WI38 (cell line): ENCODE results near the gene ATXN10.
"Not testable (repeated sequence)": the region's sequence is repeated elsewhere in the genome, so short reads cannot be mapped to it uniquely, and the experiment has no call there.

Experiments used
- H3K4me3 ChIP-seq: 2 replicates; pipeline ENCODE4 v1.5.1; 2011; ENCODE audit warnings: low read depth, mild to moderate bottlenecking, control low read depth, low read length
- CTCF ChIP-seq: IDR thresholded peaks from 2 replicates; pipeline ENCODE4 v1.5.1; 2012; ENCODE audit warnings: low read depth, mild to moderate bottlenecking, control low read depth, low read length

Gene ATXN10

GRCh38 chr22:45671783-45672563 lies at the start of gene ATXN10:
TSS of gene ATXN10 (plus strand) at chr22:45671834. CDS start at chr22:45672064, 230 bp downstream.
- TF ChIP-seq CTCF: no peak
- peak within 1 kb of the TSS; percentile 93 for H3K4me3 ChIP-seq

GRCh38 chr22:45621836-45622600 lies 49.6 kb upstream of the ATXN10 start:
- no peak overlapping the region for H3K4me3 ChIP-seq
- no peak for TF ChIP-seq CTCF

- H3K4me3 ChIP-seq: not testable (repeated sequence)
These were observed 48.0 kb upstream of the ATXN10 start for GRCh38 chr22:45623464-45624145.

GRCh38 chr22:45626198-45626651 lies 45.4 kb upstream of the ATXN10 start:
- H3K4me3 ChIP-seq: no peak overlapping the region

GRCh38 chr22:45627489-45628233 lies 44.0 kb upstream of the ATXN10 start:
- no peak for TF ChIP-seq CTCF

More at GRCh38 chr22:45626198-45626651, 45.4 kb upstream of the ATXN10 start:
- no peak for TF ChIP-seq CTCF

GRCh38 chr22:45628515-45628914 lies 43.1 kb upstream of the ATXN10 start:
- no peak overlapping the region for H3K4me3 ChIP-seq
- no peak for TF ChIP-seq CTCF

More at GRCh38 chr22:45627489-45628233, 44.0 kb upstream of the ATXN10 start:
- H3K4me3 ChIP-seq: no peak overlapping the region
